ENCODE results near the gene TNFAIP8.

The TNFAIP8 gene

DNA sequence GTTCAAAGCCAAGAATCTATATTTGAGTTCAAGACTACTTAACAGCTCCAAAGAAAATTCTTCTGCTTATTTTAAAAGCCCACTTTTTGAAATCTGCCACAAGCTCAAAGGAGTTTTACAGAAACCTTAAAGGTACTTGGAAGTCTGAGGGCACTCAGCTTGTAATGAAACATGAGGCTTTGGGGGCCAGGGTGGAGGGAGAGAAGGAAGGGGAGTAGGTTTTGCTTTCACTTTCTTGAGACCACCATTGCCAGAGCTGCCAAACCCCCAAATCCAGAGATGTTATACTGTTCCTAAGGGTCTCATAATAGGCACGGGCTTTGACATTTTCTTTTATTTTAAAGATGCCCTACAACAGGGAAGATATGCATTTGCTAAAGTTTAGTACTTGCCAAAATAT, 42.6 kb upstream of the TNFAIP8 start:
- H3K9me3 ChIP-seq: no peaks in the 10 kb centered on the region
- intact Hi-C loops (cut with DNase I; ENCODE audit: low total_unique reads): no loop called here
- H3K27ac ChIP-seq: no peak overlapping the region

DNA sequence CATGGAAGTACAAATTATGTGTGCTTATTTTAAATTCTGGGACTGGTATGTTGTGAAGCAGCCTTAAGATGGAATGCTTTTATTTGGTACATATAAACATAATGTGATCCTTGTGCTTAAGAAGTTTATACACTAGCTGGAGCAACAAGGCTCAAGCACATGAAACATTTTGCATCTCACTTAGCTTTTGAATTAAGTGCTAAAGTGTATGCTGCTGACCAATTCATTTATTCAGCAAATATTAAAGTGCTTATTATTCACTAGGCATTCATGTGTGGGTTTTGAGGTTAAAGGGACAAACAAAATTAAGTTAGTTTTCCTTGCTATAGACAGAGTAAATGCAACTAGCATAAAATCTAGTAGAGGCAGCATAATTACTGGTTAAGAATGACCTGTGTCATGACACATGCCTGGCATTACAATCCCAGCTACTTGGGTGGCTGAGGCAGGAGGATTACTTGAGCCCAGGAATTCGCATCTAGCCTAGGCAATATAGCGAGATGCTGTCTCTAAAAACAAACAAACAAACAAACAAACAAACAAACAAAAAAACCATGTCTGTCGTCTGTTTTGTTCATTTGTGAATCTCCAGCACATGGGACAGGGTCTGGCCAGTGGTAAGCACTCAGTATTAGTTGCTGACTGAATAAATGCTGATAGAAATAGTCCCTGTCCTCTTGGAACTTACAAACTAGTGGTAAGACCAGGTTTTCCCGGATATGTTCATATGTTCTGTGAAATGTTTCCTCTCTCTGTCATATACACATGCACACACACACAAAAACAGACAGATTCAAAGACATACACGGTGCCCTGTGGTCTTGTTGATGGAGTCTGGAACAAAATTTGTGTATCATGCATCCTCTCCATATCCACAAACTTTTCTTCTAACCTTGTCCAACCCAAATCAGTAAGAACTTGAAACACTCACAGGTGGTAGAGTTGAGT, 41.9 kb upstream of the TNFAIP8 start:
- TF ChIP-seq, protein P1, sequence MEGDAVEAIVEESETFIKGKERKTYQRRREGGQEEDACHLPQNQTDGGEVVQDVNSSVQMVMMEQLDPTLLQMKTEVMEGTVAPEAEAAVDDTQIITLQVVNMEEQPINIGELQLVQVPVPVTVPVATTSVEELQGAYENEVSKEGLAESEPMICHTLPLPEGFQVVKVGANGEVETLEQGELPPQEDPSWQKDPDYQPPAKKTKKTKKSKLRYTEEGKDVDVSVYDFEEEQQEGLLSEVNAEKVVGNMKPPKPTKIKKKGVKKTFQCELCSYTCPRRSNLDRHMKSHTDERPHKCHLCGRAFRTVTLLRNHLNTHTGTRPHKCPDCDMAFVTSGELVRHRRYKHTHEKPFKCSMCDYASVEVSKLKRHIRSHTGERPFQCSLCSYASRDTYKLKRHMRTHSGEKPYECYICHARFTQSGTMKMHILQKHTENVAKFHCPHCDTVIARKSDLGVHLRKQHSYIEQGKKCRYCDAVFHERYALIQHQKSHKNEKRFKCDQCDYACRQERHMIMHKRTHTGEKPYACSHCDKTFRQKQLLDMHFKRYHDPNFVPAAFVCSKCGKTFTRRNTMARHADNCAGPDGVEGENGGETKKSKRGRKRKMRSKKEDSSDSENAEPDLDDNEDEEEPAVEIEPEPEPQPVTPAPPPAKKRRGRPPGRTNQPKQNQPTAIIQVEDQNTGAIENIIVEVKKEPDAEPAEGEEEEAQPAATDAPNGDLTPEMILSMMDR (IDR thresholded peaks at IDR 0.05): no peak
- no peak for DNase-seq
- Histone ChIP-seq H3K4me3 (no peak overlapping the region), H3K36me3 (no peaks in the 10 kb centered on the region), H3K9me3 (no peaks in the 10 kb centered on the region), H3K27me3 (no peaks in the 10 kb centered on the region), H3K4me1 (peaks cover 0 to 35% (median 4%) of the 10 kb centered on the region in 4 donors), H3K27ac (no peak overlapping the region)
- intact Hi-C loops (cut with DNase I; ENCODE audit: low total_unique reads): no loop called here

More for the DNA sequence above, 42.6 kb upstream of the TNFAIP8 start:
- no peaks in the 10 kb centered on the region for H3K27me3 ChIP-seq
- TF ChIP-seq, protein P1 (IDR thresholded peaks at IDR 0.05): no peak
- no peak overlapping the region for H3K4me3 ChIP-seq
- H3K4me1 ChIP-seq: peaks cover 0 to 34% (median 4%) of the 10 kb centered on the region in 4 donors
- H3K36me3 ChIP-seq: no peaks in the 10 kb centered on the region
- no peak for DNase-seq

DNA sequence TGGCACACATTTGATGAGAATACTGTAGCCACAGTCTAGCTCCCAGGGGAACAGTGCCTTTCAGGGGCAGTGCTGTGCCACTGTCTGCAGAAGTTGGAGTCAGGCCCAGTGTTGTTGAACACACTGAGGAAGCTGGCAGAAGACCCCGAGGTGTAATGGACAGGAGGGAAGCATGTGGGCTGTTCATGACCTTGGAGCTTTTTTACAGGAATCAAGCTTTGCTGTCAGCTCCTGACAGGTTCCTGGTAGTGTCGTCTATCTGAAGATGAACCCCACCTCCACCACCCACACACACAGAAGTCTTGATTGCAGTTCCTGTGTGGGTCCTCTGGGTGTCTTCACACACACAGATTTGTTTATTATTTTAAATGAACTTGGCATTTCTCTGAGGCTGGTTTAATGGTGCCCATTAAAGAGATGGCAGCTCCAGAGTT, 40.3 kb upstream of the TNFAIP8 start:
- Histone ChIP-seq H3K27me3 (no peaks in the 10 kb centered on the region), H3K4me1 (peaks cover 0 to 35% (median 4%) of the 10 kb centered on the region in 4 donors), H3K4me3 (no peak overlapping the region), H3K9me3 (no peaks in the 10 kb centered on the region), H3K27ac (no peak overlapping the region), H3K36me3 (no peaks in the 10 kb centered on the region)
- intact Hi-C loops (cut with DNase I; ENCODE audit: low total_unique reads): no loop called here
- TF ChIP-seq, protein P1 (IDR thresholded peaks at IDR 0.05): no peak
- DNase-seq: no peak

DNA sequence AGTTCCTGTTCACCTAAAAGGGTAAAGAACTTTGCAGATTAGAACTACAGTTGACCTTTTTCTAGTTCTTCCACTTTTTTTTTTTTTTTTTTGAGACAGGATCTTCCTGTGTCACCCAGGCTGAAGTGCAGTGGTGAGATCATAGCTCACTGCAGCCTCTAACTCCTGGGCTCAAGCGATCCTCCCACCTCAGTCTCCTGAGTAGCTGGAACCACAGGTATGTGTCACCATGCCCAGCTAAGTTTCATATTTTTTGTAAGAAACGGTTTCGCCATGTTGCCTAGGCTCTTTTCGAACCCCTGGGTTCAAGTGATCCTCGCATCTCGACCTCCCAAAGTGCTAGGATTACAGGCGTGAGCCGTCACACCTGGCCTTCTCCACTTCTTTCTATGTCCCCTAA, 39.7 kb upstream of the TNFAIP8 start:
- H3K36me3 ChIP-seq: no peaks in the 10 kb centered on the region
- intact Hi-C loops (cut with DNase I; ENCODE audit: low total_unique reads): no loop called here
- H3K4me3 ChIP-seq: no peak overlapping the region
- TF ChIP-seq, protein P1 (IDR thresholded peaks at IDR 0.05): no peak
- DNase-seq: no peak
- no peaks in the 10 kb centered on the region for H3K9me3 ChIP-seq
- no peak overlapping the region for H3K27ac ChIP-seq
- H3K27me3 ChIP-seq: no peaks in the 10 kb centered on the region
- H3K4me1 ChIP-seq: peaks cover 0 to 35% (median 4%) of the 10 kb centered on the region in 4 donors

DNA sequence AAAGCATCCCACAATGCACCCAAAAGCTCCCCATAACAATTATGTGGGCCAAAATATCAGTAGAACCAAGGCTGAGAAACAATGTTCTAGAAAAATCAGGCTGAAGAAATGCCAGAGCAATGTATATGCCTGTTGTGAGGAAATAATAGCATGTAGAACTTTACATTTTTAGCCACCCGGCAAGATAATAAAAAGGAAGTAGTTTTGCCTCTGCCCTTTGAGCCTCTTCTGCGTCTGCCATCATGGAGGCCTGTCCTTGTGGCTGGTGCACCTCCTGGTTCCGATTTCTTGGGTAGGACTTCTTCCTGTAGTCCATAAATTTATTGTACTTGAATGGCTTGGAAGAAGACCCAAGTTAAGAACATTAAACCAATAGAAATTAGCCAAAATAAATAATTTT, 38.9 kb upstream of the TNFAIP8 start:
- H3K27ac ChIP-seq: no peak overlapping the region
- no peak overlapping the region for H3K4me3 ChIP-seq
- TF ChIP-seq, protein P1 (IDR thresholded peaks at IDR 0.05): no peak
- intact Hi-C loops (cut with DNase I; ENCODE audit: low total_unique reads): no loop called here
- no peaks in the 10 kb centered on the region for H3K27me3 ChIP-seq
- H3K9me3 ChIP-seq: no peaks in the 10 kb centered on the region
- H3K36me3 ChIP-seq: no peaks in the 10 kb centered on the region
- peaks cover 0 to 35% (median 4%) of the 10 kb centered on the region in 4 donors for H3K4me1 ChIP-seq
- no peak for DNase-seq
